Stomach (tissue), 9 donors: Measurements from ENCODE around the gene TRABD2B. TPM values are rescaled to one million over a fixed set of nuclear protein-coding genes. Genes with fewer than 3 reads are reported as not detected.

Experiments
- DNase-seq, 2 donors: peaks; one replicate each; pipeline versions ENCODE4 v3.0.0 to v3.0.0-alpha.2; 2013 to 2019
- H3K27ac ChIP-seq, 5 donors: fragments of 200-600 bp in 4 of 5; sonication (generic) in 4 of 5; one replicate each; pipeline ENCODE4 v1.5.1; 2013 to 2019; ENCODE audit warnings: mild to moderate bottlenecking in 1 of 5, moderate library complexity in 1 of 5
- H3K27me3 ChIP-seq, 3 donors: fragments of 200-600 bp; sonication (generic); one replicate each; pipeline ENCODE4 v1.5.1; 2017 to 2019; ENCODE audit warnings: mixed run types in 1 of 3
- H3K36me3 ChIP-seq, 4 donors: fragments of 200-600 bp; sonication (generic); 1 replicate in 3 of 4; 2 replicates in 1 of 4; pipeline ENCODE4 v1.5.1; 2016 to 2019
- H3K4me1 ChIP-seq, 4 donors: fragments of 200-600 bp; sonication (generic); one replicate each; pipeline ENCODE4 v1.5.1; 2016 to 2019
- H3K4me3 ChIP-seq, 4 donors: fragments of 200-600 bp; sonication (generic) in 3 of 4; one replicate each; pipeline ENCODE4 v1.5.1; 2016 to 2019; ENCODE audit warnings: mild to moderate bottlenecking in 1 of 4
- H3K9me3 ChIP-seq, 4 donors: fragments of 200-600 bp; sonication (generic); one replicate each; pipeline ENCODE4 v1.5.1; 2016 to 2019
- CTCF ChIP-seq, 7 experiments: fragments of 450-650 bp in 4 of 7; fragments of 200-600 bp in 3 of 7; sonication (generic) in 3 of 7; IDR thresholded peaks; one replicate each; pipeline ENCODE4 v1.5.1; 2016 to 2019; ENCODE audit warnings: antibody characterized with exemption in 7 of 7, control low read depth in 2 of 7, mild to moderate bottlenecking in 1 of 7
- EP300 ChIP-seq: sonication (generic); formaldehyde crosslinking; IDR thresholded peaks from one replicate; pipeline ENCODE4 v1.6.1; 2017; ENCODE audit warnings: antibody characterized with exemption
- POLR2A ChIP-seq, 4 donors: fragments of 450-650 bp; IDR thresholded peaks; one replicate each; pipeline ENCODE4 v1.6.1; 2016; ENCODE audit warnings: antibody characterized with exemption in 4 of 4, control low read depth in 2 of 4, mild to moderate bottlenecking in 1 of 4, moderate library complexity in 1 of 4
- POLR2AphosphoS5 ChIP-seq, 3 donors: sonication (generic); formaldehyde crosslinking; IDR thresholded peaks; one replicate each; pipeline ENCODE4 v1.6.1; 2016; ENCODE audit warnings: antibody characterized with exemption in 3 of 3
- WGBS, 5 donors: extraction: QIAGEN DNeasy Blood & Tissue Kit in 3 of 5; methylation state at CpG; one replicate each; pipeline versions ENCODE4 v1.1.5 to v1.1.7; 2013 to 2018; 5-methylcytosine and 5-hydroxymethylcytosine counted together
- intact Hi-C: fragments of 100-400 bp; cut with DNase I; formaldehyde crosslinking; loops from one replicate; pipeline ENCODE4 v1.15.1; 2023; ENCODE audit warnings: low total_unique reads
- polyA plus RNA-seq, 3 donors: library from polyadenylated mRNA; stranded (reverse); fragments of 200-250 nt; gene quantifications; one replicate each; pipeline ENCODE4 v1.2.3, GENCODE V29; 2013
- total RNA-seq, 5 donors: library from RNA; depleted of rRNA; stranded (reverse); fragments of >200 nt; gene quantifications; one replicate each; pipeline versions ENCODE4 v1.1.0 to v1.2.3, GENCODE V29; 2014 to 2016
- donor health status: healthy with polysubstance abuse.
- donor health status: Bipolar disorder and iron deficiency.
- donor health status: healthy.

Gene TRABD2B
- total and polyA plus RNA-seq, 8 donors = 0.31 to 2.0 (median 0.93) TPM; not detected in 1

DNA sequence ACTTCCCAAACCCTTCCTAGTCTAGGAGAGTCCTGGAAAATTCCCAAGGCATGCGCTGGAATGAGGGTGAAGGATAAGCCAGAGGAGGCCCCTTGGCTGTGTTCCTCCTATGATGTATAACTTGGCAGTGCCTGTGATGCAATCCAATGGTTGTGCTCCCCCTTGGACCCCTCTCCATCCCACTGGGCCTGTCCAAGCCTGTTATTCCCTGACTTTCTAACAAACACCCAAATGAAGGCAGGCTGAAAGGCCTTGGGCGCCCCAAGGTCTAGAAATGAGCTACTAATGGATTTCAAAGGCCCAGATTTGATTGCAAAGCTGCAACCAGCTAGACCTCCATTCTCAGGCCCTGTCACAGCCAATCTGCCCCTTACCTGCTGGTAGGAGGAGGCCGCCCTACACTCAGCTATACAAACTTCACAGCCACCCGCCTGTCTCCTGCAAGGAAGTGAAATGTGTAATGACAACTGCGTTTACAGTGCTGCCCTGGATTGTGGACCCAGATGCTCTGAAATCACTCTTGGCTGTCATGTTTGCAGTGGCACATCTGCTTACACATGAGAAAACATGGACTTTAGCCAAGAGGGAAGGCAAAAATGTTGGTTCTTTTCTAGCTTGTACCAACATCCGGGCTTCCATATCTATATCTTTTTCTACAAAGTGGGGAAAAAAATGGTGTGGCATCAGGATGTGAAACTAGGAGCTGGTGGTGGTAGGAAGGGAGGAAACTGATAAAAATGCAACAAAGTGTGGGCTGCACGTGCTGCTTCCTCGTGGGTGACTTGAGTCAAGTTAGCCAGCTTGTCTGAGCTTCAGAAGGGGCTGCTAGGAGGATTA is 130.4 kb downstream of the TRABD2B start:
- H3K4me3 ChIP-seq = no peak overlapping the region
- H3K9me3 ChIP-seq = no peaks in the 10 kb centered on the region
- intact Hi-C loops = no loop called here
- peak in 1 of 2 donors; percentile 65 for DNase-seq
- H3K4me1 ChIP-seq = peaks cover 0 to 5% (median 0%) of the 10 kb centered on the region in 4 donors
- H3K36me3 ChIP-seq = no peaks in the 10 kb centered on the region
- no peak overlapping the region for H3K27ac ChIP-seq
- no peaks in the 10 kb centered on the region for H3K27me3 ChIP-seq
- 60 to 71% (median 65%) methylated on average over 8 of the region's 8 CpGs for WGBS, 5 donors
- TF ChIP-seq CTCF (IDR thresholded peaks at IDR 0.05) (no peak), EP300 (no peak), POLR2A (IDR thresholded peaks at IDR 0.05) (no peak), POLR2AphosphoS5 (IDR thresholded peaks at IDR 0.05) (no peak)

DNA sequence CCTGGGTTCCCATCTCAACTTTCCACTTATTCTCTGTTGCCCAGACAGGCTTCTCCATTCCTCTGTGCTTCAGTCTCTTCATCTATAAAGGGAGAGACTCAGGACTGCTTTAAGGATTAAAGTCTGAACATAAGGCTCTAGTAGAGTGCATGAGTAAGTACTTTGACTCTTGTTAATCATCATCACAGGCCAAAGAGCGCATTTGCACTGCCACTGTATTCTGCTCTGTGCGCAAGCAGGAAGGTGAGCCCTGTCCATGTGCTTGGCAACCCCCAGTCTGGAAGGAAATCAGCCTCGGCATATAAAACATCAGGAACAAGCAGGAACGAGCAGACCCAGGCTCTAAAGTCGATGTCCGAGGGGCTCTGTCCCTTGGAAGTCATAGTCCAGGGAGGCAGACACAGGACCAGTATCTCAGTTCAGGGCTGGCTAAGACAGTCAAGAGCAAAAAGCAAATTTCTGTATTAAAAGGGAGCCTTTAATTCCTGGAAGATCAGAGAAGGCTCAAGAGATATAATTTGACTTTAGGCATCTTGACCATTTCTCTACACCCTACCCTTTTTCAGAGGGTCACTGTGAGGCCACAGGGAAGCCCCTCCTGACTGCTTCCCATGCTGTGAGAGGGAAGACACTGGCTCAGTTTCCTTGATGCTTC is 131.2 kb downstream of the TRABD2B start:
- Histone ChIP-seq H3K4me1 (peaks cover 0 to 5% (median 0%) of the 10 kb centered on the region in 4 donors), H3K9me3 (peaks cover 0 to 4% (median under 1%) of the 10 kb centered on the region in 4 donors), H3K36me3 (no peaks in the 10 kb centered on the region), H3K27me3 (no peaks in the 10 kb centered on the region), H3K27ac (no peak overlapping the region), H3K4me3 (no peak overlapping the region)
- TF ChIP-seq EP300 (no peak), POLR2A (IDR thresholded peaks at IDR 0.05) (no peak), CTCF (IDR thresholded peaks at IDR 0.05) (no peak), POLR2AphosphoS5 (IDR thresholded peaks at IDR 0.05) (no peak)
- 77 to 93% (median 86%) methylated on average over 6 of the region's 6 CpGs for WGBS, 5 donors
- intact Hi-C loops = no loop called here
- peak in 1 of 2 donors; percentile 74 for DNase-seq

DNA sequence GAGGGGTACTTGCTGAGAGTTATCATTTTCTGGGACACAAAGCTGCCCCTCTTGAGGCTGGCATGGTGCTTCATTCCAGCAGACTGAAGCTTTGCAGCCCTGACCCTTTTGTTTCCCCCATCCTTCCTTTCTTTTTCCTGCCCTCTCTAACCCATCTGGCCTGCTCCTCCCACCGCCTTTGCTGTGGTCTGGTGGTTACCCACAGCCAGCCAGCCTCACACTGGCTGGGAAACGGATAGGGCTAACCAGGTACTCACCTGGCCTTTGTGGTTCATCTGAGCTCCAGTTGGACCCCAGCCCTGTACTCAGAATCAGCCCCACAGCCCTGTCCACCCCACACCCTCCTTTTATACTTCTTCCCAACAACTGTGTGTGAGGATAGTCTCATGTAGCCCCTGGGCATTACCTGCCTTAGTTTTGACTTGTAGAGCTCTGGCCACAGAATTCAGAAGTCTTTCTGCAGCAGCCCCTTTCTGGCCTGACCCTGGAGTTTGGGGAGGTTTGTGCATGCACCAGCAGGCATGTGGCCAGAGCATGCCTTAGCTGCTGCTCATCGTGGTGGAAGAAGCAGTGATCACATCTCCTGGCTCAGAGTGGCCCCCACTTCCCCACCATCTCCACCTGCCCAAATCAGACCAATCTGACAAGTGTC is 138.0 kb downstream of the TRABD2B start:
- H3K4me1 ChIP-seq = no peaks in the 10 kb centered on the region
- intact Hi-C loops = no loop called here
- TF ChIP-seq POLR2AphosphoS5 (IDR thresholded peaks at IDR 0.05) (no peak), POLR2A (IDR thresholded peaks at IDR 0.05) (no peak), EP300 (no peak), CTCF (IDR thresholded peaks at IDR 0.05) (no peak)

DNA sequence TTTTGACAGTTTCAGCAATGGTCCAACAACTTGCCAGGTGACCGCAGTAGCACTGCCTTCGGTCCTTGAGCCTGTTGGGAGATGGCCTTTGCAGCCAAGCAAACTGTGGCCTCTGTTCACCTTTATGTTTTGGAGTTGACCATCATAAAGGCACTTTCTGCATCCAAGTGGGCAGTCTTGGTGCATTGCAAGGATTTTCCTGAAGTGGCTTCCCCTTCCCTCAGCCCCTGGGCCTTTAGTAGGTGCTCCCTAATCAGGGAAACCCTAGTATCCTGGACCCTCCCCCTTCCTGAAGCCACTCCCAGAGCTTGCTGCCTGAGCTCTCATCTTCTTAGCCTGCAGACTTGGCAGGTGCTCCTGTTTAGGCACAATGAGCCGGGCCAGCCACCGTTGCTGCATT is 140.2 kb downstream of the TRABD2B start:
- Histone ChIP-seq H3K36me3 (no peaks in the 10 kb centered on the region), H3K4me3 (no peak overlapping the region), H3K9me3 (peaks cover 0 to 5% (median 2%) of the 10 kb centered on the region in 4 donors), H3K4me1 (no peaks in the 10 kb centered on the region), H3K27ac (no peak overlapping the region), H3K27me3 (no peaks in the 10 kb centered on the region)
- intact Hi-C loops = no loop called here
- WGBS, 5 donors = 90 to 95% (median 92%) methylated on average over 4 of the region's 4 CpGs
- TF ChIP-seq POLR2AphosphoS5 (IDR thresholded peaks at IDR 0.05) = no peak
- TF ChIP-seq POLR2A (IDR thresholded peaks at IDR 0.05) = no peak
- TF ChIP-seq CTCF (IDR thresholded peaks at IDR 0.05) = no peak
- no peak for TF ChIP-seq EP300
- no peak for DNase-seq

More for the DNA sequence above, 138.0 kb downstream of the TRABD2B start:
- no peak overlapping the region for H3K4me3 ChIP-seq
- 53 to 70% (median 62%) methylated on average over 3 of the region's 3 CpGs for WGBS, 5 donors
- H3K36me3 ChIP-seq = no peaks in the 10 kb centered on the region
- no peak overlapping the region for H3K27ac ChIP-seq
- no peak for DNase-seq
- no peaks in the 10 kb centered on the region for H3K27me3 ChIP-seq
- peaks cover 0 to 5% (median 2%) of the 10 kb centered on the region in 4 donors for H3K9me3 ChIP-seq
